Stimulated activated naive CD8-positive, alpha-beta T cell treated with anti-CD3 and anti-CD28 coated beads, Interleukin-15, amount 100 ng/mL, for 72 hours (primary cell): ENCODE measurements around the gene BTBD10.

Source experiments
- ATAC-seq: fragments of 150-1000 bp; cut with Tn5 transposase; 2 replicates; pipeline ENCODE4 v1.10.0; 2021; ENCODE audit warnings: mild to moderate bottlenecking, moderate library complexity
- DNase-seq, 2 donors: peaks; one replicate each; pipeline ENCODE4 v3.0.0; 2021 to 2022
- H3K27ac Mint-ChIP-seq, 2 donors: one replicate each; pipeline ENCODE4 v1.8.0; 2022; ENCODE audit warnings: mild to moderate bottlenecking in 2 of 2, mixed read lengths in 2 of 2, moderate library complexity in 2 of 2
- H3K27me3 Mint-ChIP-seq: one replicate; pipeline ENCODE4 v1.8.0; 2022; ENCODE audit warnings: mixed read lengths
- H3K4me1 Mint-ChIP-seq: one replicate; pipeline ENCODE4 v1.8.0; 2022; ENCODE audit warnings: mild to moderate bottlenecking, mixed read lengths
- H3K4me3 Mint-ChIP-seq, 2 donors: one replicate each; pipeline ENCODE4 v1.8.0; 2022; ENCODE audit warnings: mild to moderate bottlenecking in 2 of 2, mixed read lengths in 2 of 2, moderate library complexity in 1 of 2
- H3K9me3 Mint-ChIP-seq, 2 donors: one replicate each; pipeline ENCODE4 v1.8.0; 2022; ENCODE audit warnings: mixed read lengths in 2 of 2

BTBD10 gene

GRCh38 chr11:13343067-13343466 is 120.0 kb downstream of the BTBD10 start:
- ATAC-seq (no peak), DNase-seq (no peak)
- H3K27me3 Mint-ChIP-seq: no peaks in the 10 kb centered on the region
- H3K4me3 Mint-ChIP-seq: no peak overlapping the region
- H3K4me1 Mint-ChIP-seq: peaks cover 67% of the 10 kb centered on the region
- H3K9me3 Mint-ChIP-seq: no peaks in the 10 kb centered on the region
- no peak overlapping the region for H3K27ac Mint-ChIP-seq

- ATAC-seq (no peak), DNase-seq (no peak)
- H3K9me3 Mint-ChIP-seq: no peaks in the 10 kb centered on the region
- no peaks in the 10 kb centered on the region for H3K27me3 Mint-ChIP-seq
- peak overlapping the region in 1 of 2 donors; percentile 64 for H3K27ac Mint-ChIP-seq
- H3K4me1 Mint-ChIP-seq: peaks cover 65% of the 10 kb centered on the region
- H3K4me3 Mint-ChIP-seq: no peak overlapping the region
Measured at GRCh38 chr11:13341026-13341425, 122.0 kb downstream of the BTBD10 start.

- peak in 1 of 2 donors; percentile 29 for DNase-seq
- H3K27ac Mint-ChIP-seq: peak overlapping the region; percentile 2 to 92
- peak overlapping the region; percentile 36 to 72 for H3K4me3 Mint-ChIP-seq
- H3K27me3 Mint-ChIP-seq: no peaks in the 10 kb centered on the region
- H3K9me3 Mint-ChIP-seq: no peaks in the 10 kb centered on the region
- peaks cover 72% of the 10 kb centered on the region for H3K4me1 Mint-ChIP-seq
- peak; percentile 72 for ATAC-seq
Measured at GRCh38 chr11:13339195-13340153, 123.5 kb downstream of the BTBD10 start.

- ATAC-seq: peak; percentile 81
- peak in 1 of 2 donors; percentile 56 for DNase-seq
- no peaks in the 10 kb centered on the region for H3K27me3 Mint-ChIP-seq
- peak overlapping the region; percentile 36 to 72 for H3K4me3 Mint-ChIP-seq
- peaks cover 75% of the 10 kb centered on the region for H3K4me1 Mint-ChIP-seq
- peak overlapping the region; percentile 44 to 92 for H3K27ac Mint-ChIP-seq
- no peaks in the 10 kb centered on the region for H3K9me3 Mint-ChIP-seq
Measured at GRCh38 chr11:13338427-13339069, 124.5 kb downstream of the BTBD10 start.

GRCh38 chr11:13338019-13338426 is 125.0 kb downstream of the BTBD10 start:
- DNase-seq (no peak), ATAC-seq (peak; percentile 43)
- Mint-ChIP-seq H3K4me1 (peaks cover 80% of the 10 kb centered on the region), H3K27me3 (no peaks in the 10 kb centered on the region), H3K9me3 (no peaks in the 10 kb centered on the region), H3K27ac (peak overlapping the region; percentile 44 to 92), H3K4me3 (peak overlapping the region; percentile 36 to 72)
